Cerebellar cortex (tissue), 1 donor: ENCODE results near the gene PASK.

ENCODE experiments used
- DNase-seq: peaks from one replicate; pipeline ENCODE4 v3.0.0-alpha.2; 2015; ENCODE audit warnings: low spot score

PASK gene

GRCh38 chr2:241126201-241126611, 23.1 kb downstream of the PASK start:
- no peak for DNase-seq

- DNase-seq, result no peak
Observed at GRCh38 chr2:241125626-241126025, 23.6 kb downstream of the PASK start.

DNA sequence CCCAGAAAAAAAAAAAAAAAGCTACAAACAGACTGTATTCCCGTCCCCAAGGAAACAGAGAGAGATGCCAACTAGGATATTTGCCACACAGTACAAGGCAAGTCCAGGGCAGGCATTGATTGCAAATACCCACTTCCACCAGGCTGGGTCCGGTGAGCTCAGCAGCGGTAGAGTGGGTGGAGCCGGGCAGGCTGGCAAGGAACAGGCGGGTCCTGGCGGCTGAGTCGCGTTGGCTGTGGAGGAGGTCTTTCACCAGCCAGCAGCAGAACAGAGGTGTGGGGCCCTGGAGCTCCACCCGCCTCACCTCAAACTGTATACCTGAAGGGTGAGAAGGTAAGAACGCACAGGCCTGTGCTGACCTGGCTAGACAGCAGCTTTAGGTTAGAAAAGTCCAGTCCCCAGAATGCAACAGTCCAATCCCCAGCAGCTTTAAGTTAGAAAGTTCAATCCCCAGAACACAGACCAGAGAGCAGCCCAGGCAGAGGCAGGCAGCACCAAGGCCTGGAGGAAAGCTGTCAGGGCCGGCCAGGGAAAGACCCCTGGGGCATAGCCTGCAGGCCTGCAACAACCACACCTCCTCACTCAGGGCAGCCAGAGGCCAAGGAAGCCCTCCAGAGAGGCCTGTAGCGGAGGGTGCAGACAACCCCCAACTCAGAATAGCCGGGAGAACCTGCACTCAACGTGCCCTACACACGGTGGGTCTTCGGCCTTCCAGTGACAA, 25.3 kb downstream of the PASK start:
- no peak for DNase-seq

GRCh38 chr2:241122376-241123002, 26.8 kb downstream of the PASK start:
- DNase-seq, result no peak

- no peak for DNase-seq
Observed at GRCh38 chr2:241121008-241121407, 28.3 kb downstream of the PASK start.

- no peak for DNase-seq
Observed at GRCh38 chr2:241120440-241120839, 28.8 kb downstream of the PASK start.

GRCh38 chr2:241118737-241119505, 30.4 kb downstream of the PASK start:
- DNase-seq, result no peak

GRCh38 chr2:241116606-241117560, 32.4 kb downstream of the PASK start:
- no peak for DNase-seq

DNA sequence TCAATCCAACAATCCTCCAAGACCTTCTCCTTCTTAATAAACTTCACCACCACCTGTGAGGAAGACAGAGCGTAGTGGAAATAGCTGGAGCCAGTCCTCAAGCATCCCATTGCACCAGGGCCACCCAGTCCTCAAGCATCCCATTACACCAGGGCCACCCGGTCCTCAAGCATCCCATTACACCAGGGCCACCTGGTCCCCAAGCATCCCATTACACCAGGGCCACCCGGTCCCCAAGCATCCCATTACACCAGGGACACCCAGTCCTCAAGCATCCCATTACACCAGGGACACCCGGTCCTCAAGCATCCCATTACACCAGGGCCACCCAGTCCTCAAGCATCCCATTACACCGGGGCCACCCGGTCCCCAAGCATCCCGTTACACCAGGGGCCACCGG, 33.9 kb downstream of the PASK start:
- DNase-seq, result no peak

- DNase-seq, result no peak
Observed at GRCh38 chr2:241114836-241115235, 34.4 kb downstream of the PASK start.

- no peak for DNase-seq
Observed at GRCh38 chr2:241112592-241112991, 36.7 kb downstream of the PASK start.

DNA sequence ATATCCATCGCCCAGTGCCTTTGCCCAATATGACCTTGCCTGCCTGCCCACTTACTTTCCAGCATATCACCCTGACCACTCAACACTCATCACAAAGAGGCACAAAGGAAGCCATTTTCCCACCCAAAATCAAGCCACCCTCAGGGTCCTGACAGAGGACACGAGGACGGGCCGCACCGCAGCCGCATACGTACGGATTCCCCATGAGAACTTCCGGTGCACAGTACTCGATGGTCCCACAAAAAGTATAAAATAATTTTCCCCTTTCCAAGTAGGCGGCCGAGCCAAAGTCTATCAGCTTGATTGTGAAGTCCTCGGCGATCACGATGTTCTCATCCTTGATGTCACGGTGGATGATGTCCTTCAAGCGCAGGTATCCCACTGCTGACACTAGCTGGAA, 37.2 kb downstream of the PASK start:
- no peak for DNase-seq

DNA sequence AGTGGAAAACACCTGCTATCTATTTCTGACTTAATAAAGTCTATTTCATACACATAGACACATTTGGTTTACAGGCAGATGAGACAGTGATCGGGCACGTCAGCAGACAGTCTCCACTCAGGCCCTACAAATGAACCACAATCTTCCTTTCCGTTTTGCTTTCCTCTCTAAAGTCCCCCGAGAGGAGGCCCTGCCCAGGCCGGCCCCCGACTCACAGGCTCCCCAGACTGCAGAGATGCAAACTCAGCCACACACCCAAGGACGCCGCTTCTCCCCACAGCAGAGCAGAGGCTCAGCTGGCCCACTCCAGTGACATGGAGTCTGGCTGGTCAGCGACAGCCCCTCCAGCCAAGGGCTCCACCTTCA, 37.8 kb downstream of the PASK start:
- DNase-seq, result no peak

- DNase-seq, result no peak
Observed at GRCh38 chr2:241110607-241111439, 38.4 kb downstream of the PASK start.

DNA sequence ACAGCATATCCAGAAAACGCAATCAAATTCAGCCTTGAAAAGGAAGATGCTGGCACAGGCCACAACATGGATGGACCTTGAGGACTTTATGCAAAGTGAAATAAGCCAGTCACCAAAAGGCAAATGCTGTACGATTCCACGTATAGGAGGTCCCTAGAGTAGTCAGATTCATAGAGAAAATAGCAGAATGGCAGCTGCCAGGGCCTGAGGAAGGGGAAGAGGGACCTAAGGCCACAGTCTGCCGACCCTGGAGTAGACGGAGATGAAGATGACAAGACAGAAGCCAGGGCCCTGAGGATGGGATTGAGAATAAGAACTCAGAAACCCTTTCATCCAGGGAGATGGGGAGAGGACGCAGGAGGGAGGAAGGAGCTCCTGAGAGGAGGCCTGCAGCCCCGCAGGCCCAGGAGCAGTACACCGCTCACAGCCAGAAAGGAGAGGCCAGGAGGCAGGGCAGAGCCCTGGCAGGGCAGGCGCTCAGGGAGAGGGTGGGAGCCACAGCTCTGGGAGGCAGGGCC, 39.1 kb downstream of the PASK start:
- no peak for DNase-seq

DNA sequence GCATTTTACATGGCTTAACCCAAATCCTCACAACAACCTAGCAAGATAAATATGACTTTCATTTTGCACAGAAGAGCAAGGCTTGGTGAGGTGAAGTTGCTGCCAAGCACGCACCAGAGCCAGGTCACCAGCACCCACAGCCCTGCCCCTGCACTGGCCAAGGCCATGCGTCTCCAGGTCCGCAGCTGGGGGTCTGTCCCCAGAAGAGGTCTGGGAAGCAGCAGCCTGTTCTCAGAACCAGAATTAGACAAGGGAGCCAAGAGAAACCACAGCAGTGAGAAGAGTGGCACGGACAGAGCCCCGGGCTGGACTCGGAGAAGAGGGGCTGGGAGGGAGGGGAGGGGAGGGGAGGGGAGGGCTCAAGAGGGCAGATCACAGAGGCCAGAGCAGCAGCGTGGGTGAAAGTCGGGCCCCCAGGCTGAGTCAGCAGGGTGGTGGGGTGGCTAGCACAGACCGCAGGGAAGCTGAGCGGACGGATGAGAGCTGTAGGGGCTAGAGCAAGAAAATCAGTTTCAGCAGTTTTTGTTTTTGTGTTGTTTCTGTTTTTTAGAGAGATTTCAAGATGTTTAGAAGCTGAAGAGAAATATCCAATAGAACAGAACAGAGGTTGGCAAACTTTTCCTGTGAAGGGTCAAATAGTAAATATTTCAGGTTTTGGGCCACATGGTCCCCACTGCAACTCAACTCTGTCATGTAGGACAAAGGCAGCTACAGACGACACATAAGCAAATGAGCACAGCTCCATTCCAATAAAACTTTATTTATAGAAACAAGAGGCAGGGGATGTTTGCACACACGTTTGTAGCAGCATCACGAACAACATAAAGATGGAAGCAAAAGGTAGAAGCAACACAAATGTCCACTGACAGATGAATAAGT, 39.8 kb downstream of the PASK start:
- no peak for DNase-seq

DNA sequence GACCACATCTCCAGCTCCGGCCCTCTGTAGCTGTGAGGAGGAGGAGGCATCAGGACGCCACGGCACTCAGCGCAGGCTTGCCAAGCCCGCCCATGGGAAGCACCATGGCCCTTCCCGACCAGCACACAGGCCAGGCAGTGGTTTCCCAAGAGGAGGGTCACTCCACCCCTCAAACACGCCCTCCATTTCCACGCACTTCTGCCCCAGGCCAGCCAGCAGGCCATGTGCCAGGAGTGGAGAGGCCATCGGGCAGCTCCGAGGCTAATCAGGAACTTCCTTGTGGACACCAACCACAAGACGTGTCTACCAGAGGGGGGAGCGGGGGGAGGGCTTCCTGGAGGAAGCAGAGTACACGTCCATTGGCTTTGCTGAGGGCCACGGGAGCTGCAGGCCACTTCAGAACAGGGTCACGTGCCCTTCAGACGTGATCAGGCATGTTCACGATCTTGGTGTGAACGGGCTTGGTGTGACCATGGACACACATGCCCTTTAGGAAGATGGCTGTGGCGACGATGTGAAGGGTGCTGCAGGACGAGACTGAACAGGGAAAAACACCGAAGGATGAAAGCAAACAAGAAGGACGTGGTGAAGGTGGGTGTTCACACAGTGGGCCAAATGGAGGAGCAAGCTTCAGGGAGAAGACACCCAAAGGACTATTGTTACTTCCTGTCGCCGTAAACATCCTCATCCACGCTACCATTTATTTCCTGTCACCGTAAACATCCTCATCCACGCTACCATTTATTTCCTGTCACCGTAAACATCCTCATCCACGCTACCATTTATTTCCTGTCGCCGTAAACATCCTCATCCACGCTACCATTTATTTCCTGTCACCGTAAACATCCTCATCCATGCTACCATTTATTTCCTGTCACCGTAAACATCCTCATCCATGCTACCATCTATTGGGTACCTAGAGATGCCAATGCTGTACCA, 40.7 kb downstream of the PASK start:
- DNase-seq, result no peak

DNA sequence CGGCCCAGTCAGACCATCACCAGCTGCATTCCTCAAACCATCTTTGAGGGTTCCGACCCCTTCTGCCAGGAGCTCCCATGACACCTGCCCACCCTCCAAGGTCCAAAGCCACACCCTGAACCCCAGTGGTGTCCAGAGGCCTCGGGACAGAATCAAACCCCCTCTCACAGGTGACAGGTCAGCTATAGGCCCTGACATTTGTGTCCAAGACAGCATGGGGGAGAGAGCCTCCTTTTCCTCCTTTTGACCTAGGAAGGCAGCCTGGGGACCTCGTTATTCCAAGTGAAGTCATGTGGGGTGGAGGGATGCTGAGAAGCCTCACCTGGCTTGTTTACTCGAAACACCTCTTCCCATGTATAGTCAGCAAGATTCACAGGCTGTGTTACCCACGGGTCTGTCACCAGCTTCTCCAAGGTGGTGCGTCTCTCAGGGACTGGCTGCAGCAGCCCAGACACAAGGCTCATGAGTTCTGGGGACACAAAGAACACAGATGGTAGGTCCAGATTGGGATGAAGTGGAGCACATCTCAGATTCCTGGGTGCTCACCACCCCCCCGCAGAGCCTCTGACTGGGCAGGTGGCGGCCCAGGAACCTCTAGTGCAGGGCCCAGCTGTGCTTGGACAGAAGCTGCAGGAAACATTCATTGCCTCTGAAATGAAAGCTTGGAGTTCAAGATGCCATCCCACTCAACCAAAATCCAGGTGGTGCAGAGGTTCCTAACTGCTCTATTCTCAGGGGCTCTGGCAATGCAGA, 42.1 kb downstream of the PASK start:
- DNase-seq, result no peak
